Measurements from ENCODE around the gene APIP. TPM values are rescaled to one million over a fixed set of nuclear protein-coding genes. Genes with fewer than 3 reads are reported as not detected.
A peak's percentile ranks its signal among the peaks of the same experiment; 100 is the strongest.

Gene APIP
- total RNA-seq, 1 experiment from 2014 or later = 31.3 TPM

GRCh38 chr11:34890089-34890488 is 26.1 kb downstream of the APIP start:
- Histone ChIP-seq H2AFZ (ENCODE audit: low read length) (no peak overlapping the region), H2AK5ac (ENCODE audit: insufficient read length, low read length) (no peak overlapping the region), H2BK15ac (ENCODE audit: low read depth, low read length) (no peak overlapping the region), H3K4me2 (ENCODE audit: insufficient read depth, insufficient read length, low read length) (no peak overlapping the region), H3K27me3 (ENCODE audit: insufficient read depth, low read length) (no peaks in the 10 kb centered on the region; the same call in 1 of the 2 replicates), H4K20me1 (ENCODE audit: control insufficient read depth, insufficient read depth, insufficient read length) (no peaks in the 10 kb centered on the region), H4K91ac (ENCODE audit: insufficient read length, low read depth, low read length) (no peak overlapping the region), H4K8ac (replicated peaks; ENCODE audit: insufficient read length, low read depth, low read length) (no peak overlapping the region), H3K18ac (ENCODE audit: insufficient read length, low read depth, low read length) (no peak overlapping the region), H2BK120ac (ENCODE audit: low read depth, low read length, poor library complexity, severe bottlenecking) (no peak overlapping the region), H3K14ac (ENCODE audit: insufficient read depth, low read length) (no peak overlapping the region), H3K9ac (ENCODE audit: extremely low read depth, insufficient read length, low read length) (no peak overlapping the region), H4K5ac (ENCODE audit: insufficient read length, low read depth, low read length) (no peak overlapping the region), H3K23me2 (ENCODE audit: insufficient read length, low read depth, low read length, poor library complexity, severe bottlenecking) (no peaks in the 10 kb centered on the region), H3K23ac (ENCODE audit: insufficient read length, low read depth, low read length) (no peak overlapping the region), H3K4me1 (ENCODE audit: insufficient read depth, low read length) (no peaks in the 10 kb centered on the region), H2BK5ac (ENCODE audit: insufficient read length, low read length) (no peak overlapping the region), H2BK20ac (ENCODE audit: low read depth, low read length, poor library complexity, severe bottlenecking) (no peak overlapping the region), H3K9me3 (ENCODE audit: control insufficient read depth, low read depth, low read length) (no peaks in the 10 kb centered on the region), H3K4ac (ENCODE audit: low read depth, low read length) (no peak overlapping the region), H2BK12ac (ENCODE audit: insufficient read length, low read depth, low read length) (no peak overlapping the region), H3K27ac (ENCODE audit: insufficient read length, low read depth, low read length) (no peak overlapping the region), H3K56ac (ENCODE audit: insufficient read length, low read depth, low read length) (no peak overlapping the region), H3K79me2 (ENCODE audit: insufficient read depth, low read length) (no peaks in the 10 kb centered on the region), H3T11ph (ENCODE audit: low read length) (no peak overlapping the region), H3K79me1 (ENCODE audit: insufficient read depth, low read depth, low read length, poor library complexity, severe bottlenecking) (no peaks in the 10 kb centered on the region)
- WGBS (ENCODE audit: extremely low coverage, insufficient read length, low lambda C conversion rate) = no CpG with 5 or more reads among the region's 2 CpGs
- Mint-ChIP-seq H3K27me3 (ENCODE audit: low read depth) (no peaks in the 10 kb centered on the region), H3K4me1 (no peaks in the 10 kb centered on the region), H3K4me3 (no peak overlapping the region), H3K9me3 (no peaks in the 10 kb centered on the region), H3K36me3 (ENCODE audit: insufficient read depth in 1 of 3, low read depth in 3 of 3) (peaks cover 0 to 8% (median 0%) of the 10 kb centered on the region in 3 experiments; a peak in 2 of 7 replicates), H3K27ac (no peak overlapping the region)
- no peak for DNase-seq
- peak; percentile 45; the same call in 1 of the 3 replicates for TF ChIP-seq CTCF (conservative IDR thresholded peaks at IDR 0.05)
